ENCODE measurements around the gene FKBP1A.

Gene FKBP1A

DNA sequence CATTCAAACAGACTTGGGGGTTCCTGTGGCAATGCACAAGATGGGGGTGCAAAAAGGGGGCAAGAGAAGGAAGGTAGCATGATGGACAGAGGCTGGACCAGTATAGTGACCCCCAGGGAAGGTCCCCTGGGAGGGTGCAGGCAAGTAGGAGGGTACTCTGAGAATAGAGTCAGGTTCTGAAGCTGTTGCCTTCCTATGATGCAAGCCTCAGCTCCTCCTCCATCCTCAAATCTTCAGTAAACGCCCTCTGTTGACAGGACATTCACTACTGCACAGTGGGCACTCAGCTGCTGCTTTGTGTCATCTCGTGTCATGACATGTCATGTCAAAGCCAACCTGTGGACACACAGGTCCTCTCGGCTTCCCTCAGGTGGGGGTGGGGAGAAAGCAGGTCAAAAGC lies 58.1 kb downstream of the FKBP1A start:
- no peak for DNase-seq (ENCODE audit: low read depth in 2 of 3, low spot score in 2 of 3)

DNA sequence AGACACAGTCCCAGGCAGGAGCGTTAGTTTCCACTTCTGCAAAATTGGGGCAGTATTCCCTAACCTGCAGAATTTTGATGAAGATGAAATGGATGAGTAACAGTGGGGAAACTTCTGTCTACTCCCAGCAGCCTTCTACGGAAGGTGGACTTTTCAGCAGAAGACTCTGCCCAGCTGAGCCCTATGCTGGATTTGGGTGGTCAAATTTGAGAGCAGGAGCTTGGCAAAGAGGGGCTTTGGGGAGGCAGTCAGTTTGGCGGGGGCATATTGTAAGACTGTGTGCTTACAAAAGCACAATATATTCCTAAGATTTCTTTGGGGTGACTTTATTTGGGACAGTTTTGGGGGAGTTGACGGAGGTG lies 58.5 kb downstream of the FKBP1A start:
- DNase-seq (ENCODE audit: low read depth in 2 of 3, low spot score in 2 of 3), result no peak

DNA sequence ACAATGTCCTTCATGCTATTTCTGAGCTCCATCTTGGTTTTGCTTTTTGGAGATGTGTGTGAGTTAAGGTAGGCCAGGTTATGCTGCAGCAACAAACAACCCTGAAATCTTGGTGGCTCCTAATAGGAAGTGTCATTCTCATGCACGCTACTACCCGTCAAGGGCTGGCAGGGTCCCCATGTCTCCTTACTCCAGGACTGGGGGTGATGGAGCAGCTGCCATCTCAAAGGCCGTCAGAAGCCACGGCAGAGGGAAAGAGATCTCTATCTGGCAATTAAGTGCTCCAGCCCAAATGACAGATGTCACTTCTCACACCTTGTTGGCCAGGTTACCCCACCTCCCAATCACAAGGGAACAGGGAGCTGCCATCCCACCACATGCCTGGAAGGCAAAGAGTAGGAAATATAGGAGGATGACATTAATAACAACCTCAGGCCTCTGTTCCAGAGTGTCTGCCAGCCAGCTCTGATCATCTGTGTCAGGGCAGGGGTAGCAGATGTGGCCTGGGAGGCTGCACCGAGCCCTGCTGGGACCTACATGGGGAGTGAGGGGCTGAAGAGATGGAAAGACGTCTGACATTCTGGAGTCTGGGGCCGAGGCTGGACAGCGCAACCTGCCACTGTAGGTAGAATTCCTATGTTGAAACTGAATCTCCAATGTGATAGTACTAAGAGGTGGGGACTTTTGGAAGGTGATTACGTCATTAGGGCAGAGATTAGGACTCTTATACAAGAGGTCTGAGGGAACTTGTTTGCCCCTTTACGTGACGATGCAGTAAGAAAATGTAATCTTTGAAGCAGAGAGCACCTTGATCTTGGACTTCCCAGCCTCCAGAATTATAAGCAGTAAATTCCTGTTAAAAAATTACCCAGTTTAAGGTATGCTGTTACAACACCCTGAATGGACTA lies 59.1 kb downstream of the FKBP1A start:
- no peak for DNase-seq (ENCODE audit: low read depth in 2 of 3, low spot score in 2 of 3)

DNA sequence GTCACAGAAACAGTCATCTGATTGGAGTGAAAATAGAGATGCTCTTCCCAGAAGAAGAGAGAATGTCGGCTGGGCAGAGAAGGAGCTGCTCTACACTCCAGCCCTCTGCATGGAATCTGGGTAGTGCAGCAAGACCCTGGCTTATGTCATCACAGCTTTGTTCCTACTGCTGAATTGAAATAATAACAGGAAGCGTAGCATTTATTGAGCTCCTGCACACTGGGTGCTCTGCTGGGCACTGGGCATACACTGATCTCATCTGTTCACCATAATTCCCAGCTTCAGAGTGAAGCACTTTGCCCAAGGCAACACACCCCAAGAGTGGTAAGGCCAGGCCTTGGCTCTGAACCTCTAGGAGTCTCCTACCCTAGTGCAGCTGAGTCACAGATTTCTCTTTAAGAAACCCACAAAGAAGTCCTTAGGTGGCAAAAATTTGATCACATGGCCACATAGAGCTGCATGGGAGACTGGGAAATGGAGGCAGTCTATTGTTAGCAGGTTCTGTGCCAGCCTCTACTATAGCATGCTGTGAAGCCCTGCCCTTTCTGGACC lies 60.0 kb downstream of the FKBP1A start:
- DNase-seq (ENCODE audit: low read depth in 2 of 3, low spot score in 2 of 3), result no peak

DNA sequence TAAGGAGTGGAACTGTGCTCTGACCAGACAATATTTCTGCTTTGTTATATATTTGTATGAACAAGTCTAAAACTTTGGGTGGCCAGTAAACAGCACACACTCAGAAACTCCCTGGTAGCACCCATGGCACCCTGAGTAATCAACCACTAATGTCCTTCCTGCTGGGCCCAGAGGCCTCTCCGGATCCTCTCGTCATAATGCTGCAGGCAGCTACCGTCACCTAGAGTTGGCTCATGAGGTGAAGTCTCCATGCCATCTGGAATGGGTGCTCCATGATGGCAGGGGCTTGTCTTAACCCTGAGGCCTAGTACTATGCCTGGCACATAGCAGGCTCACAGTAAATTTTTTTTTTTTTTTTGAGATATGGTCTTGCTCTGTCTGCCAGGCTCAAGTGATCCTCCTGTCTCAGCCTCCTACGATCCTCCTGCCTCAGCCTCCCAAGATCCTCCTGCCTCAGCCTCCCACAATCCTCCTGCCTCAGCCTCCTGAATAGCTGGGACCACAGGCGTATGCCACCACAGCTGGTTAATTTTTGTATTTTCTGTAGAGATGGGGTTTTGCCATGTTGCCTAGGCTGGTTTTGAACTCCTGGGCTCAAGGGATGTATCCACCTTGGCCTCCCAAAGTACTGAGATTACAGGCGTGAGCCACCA lies 60.9 kb downstream of the FKBP1A start:
- DNase-seq (ENCODE audit: low read depth in 2 of 3, low spot score in 2 of 3), result no peak

DNA sequence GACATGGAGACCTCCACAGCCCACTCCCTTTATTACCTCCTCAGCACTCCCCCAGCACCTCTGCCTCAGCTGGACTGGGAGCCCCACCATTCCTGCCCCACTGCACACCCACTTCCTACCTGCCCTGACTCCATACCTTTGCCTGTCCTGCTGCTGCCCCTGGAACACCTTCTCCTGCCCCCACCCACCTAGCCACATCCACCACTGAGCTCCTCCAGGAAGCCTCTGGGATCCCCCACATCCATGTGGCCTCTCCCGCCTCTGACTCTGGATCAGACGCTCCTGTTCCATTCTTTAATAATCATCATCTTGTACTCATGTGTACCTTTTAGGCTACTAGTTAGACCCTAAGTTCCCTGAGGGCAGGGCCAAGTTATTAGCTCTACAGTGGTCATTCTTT lies 61.8 kb downstream of the FKBP1A start:
- DNase-seq (ENCODE audit: low read depth in 2 of 3, low spot score in 2 of 3), result no peak

DNA sequence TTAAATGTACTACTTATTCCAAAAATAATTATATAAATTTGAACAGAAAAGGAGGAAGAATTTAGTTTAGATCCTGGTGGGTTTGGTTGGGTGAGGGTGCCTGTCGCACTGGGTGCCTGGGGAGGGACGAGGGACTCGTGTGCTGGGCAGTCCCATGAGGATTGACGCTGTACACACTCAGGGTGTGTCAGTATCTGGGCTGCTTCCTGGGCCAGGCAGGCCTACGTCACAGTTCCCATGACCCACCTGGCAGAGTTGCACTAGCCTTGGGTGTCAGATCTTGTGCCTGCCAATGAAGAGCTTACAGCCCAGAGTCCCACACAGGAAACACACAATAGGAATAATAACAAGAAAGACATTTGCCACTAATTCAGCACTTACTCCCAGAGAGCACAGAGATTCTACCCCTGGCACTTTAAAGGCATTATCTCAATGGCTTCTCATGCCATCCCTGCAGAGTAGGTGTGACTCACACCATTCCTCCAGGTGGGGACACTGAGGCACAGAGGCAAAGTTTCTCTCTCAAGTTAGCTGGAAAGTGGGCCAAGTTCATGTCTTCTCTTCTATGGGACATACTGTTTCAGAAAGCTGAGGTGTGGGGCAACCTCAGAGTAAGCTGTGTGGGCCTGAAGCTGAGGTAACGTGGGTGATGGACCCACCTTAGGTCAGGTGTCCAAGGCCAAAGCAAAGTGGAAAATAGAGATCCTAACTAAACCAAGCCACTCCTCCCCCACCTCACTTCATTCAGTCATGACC lies 62.6 kb downstream of the FKBP1A start:
- DNase-seq (ENCODE audit: low read depth in 2 of 3, low spot score in 2 of 3), result no peak

DNA sequence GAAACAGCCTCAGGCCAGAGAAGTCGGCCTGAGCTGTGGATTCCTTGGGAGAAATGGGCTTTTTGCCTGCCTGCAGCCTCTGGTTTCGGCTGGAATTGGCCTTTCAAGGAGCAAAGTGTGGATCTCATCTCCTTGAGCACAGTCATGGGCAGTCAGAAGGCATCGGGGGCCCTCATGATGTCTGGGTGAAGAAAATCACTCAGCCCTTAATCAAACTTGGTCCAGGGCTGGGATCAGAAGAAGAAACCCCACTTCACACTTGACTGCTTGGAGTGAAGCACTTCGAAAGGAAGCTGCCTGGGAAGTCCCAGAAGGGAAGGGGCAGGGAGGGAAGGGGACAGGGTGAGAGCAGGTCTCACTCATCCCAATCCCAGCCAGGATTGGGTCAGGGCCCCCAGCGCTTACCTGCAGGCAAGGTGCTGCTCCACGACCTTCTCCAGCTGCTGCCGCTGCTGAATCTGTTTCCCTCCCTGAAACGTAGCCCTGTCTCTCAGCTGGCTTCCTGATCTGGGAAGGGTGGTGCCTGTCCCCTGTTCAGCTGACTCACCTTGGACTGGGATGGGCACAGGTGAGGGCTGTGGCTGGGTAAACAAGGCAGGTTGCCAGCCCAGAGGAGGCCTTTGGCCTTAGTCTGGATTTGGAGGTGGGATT lies 64.0 kb downstream of the FKBP1A start, which contains the start of gene SDCBP2:
SDCBP2 (minus strand) TSS at position 460 of the 651 bp plus-strand sequence. CDS start 8,723 bp downstream, outside the sequence.
- no peak for DNase-seq (ENCODE audit: low read depth in 2 of 3, low spot score in 2 of 3)

DNA sequence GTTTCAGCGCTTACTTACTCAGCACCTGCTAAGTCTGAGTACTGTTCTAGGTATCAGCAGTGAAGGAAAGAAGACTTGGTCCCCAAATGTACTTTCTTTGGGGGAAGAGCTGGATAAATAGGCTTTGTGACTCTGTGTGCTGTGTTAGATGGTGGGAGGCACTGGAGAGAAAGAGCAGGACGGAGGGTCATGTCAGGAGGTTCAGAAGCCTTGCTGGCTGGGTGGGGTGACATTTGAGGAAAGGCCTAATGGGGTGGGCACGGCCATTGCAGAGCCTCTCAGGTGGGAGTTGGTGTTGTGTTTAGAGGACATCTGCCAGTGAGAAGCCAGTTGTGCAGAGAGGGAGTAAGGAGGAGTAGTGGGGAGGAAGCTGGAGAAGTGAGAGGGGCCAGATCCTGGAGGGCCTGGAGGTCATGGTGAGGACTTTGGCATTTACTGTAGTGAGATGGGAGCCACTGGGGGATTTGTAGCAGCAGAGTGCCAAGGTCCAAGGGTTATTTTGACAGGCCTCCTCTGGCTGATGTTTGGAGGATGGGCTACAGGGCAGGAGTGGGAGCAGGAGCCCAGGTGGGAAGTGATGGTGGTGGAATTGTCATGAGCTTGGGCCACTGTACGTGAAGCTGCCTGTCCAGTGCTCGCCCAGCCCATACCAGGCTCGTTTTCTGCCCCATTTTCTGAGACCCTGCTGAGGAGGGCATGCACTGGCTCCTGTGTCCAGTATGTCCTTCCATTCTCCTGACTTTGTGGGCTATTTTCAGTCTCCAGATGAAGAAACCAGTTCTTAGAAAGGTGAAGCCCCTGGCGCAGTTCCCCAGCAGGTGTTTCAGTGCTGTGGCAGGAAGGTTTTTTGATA lies 64.8 kb downstream of the FKBP1A start:
- no peak for DNase-seq (ENCODE audit: low read depth in 2 of 3, low spot score in 2 of 3)

DNA sequence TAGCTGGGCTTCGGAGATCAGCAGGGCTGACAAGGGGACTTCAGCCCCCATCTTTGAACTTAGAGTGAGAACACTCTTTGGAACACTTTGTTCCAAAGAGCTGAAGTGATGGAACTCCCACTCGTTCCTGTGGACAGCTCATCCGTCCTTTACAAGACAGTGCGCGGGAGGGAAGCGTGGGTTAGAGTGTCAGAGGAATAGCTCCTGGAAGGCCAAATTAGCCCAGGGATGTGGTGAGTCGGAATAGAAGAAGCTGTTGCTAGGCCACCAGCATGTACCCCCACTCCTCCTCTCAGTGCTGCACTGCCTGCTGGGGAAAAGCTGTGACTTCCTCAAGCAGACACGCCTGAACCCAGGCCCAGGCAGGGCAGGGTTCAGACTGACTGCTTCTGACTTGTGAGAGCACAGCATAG lies 65.6 kb downstream of the FKBP1A start:
- no peak for DNase-seq (ENCODE audit: low read depth in 2 of 3, low spot score in 2 of 3)

DNA sequence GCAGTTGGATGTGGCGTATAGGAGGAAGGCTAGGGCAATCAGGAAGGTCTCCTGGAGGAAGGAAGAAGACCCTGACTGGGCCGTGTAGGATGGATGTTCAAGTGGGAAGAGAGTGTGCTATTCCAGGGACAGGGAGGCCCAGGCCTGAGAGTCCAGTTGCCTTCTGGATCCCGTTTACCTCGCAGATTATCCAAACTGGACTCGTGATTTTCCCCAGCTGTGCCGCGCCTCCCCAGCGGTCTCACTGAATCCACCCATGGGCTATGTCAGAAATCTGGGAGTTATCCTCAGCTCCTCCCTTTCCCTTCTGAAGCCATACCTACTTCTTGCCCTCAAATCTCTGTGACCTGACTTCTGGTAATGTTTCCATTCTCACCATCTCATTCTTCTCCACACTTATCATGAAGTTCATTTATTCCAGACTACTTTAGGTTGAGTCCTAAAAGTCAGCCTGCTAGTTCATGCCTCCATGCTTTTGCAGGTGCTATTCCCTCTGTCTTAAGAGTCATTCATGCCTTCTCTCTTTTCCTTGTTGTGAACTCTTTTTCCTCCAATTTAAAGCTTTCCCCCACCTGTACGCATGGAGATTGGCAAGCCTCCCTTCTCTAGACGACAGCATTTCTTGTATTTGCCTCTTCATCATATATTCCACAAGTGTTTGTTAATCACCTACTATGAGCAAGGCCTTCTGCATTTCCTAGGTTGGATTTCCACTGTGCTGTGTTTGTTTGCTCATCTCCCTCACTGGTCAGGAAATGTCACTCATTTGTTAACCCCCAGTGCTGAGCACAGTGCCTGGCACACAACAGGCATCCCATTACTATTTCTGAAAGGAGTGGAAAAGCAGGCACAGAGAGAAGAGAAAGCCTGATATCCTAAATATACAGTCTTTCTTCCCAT lies 66.6 kb downstream of the FKBP1A start:
- DNase-seq (ENCODE audit: low read depth in 2 of 3, low spot score in 2 of 3), result no peak

DNA sequence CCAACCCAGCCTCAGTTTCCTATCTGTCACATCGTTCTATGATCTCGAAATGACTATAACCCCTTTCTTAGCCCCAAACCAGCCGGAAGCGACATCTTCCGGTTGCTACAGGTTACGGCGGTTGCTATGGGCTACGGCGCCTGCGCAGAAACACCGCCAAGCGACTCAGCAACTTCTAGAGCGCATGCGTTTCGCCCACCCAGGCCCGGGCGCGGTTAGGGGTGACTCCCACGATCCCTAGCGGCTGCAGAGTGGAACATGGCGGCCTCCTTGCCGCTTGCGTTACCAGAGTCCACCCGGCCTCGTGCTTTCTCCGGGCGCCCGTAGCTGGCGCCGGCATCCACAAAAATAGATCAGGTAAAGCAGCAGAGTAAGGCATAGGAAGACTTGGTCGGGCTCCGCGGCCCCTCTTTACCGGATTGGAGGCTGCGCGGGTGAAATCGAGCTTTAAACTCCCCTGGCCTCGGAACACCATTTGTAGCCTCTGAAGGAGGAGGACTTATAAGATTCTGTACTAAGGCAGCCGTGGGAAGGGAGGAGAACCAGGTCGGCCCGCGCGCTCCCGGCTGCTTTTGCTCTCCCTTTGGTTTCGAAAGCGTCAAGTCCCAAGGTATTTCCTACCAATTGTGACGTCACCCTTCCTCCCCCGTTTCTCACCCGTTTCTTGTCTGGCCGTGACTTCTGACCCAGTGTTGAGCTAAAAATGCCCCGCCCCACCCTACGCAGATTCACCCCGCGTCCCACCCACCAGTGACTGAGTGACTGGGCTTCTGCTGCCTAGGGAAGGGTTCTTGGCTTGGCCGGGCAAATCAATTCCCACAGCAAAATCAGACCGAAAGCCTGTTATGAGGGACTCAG lies 67.5 kb downstream of the FKBP1A start:
- DNase-seq (ENCODE audit: low read depth in 2 of 3, low spot score in 2 of 3), result peak; percentile 94 to 98 (median 97)

DNA sequence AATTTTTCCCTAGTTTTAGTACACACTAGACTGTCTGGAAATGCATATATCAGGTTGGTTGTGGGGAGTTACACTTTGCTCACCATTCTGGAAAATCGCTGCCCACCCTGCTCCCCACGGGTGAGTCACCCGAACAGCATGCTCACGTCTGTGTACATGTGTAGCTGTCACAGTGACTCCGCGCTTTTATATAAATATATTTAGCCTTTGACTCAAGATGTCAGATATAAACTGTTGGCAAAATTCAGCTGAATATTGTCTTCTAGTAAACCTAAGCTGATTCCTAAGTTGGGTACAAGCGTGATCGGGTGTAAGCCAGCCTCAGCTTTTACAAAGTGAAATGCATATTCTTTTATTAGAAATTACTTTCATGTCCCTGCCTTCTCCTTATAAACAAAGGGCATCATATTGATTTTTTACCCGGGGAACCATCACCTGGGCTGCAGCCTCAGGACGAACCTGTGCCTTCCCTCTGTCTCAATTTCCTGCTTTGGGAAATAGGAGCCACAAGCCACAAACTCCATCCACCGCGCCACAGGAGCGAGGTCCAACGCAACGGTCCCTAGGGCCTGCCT lies 68.2 kb downstream of the FKBP1A start:
- no peak for DNase-seq (ENCODE audit: low read depth in 2 of 3, low spot score in 2 of 3)

DNA sequence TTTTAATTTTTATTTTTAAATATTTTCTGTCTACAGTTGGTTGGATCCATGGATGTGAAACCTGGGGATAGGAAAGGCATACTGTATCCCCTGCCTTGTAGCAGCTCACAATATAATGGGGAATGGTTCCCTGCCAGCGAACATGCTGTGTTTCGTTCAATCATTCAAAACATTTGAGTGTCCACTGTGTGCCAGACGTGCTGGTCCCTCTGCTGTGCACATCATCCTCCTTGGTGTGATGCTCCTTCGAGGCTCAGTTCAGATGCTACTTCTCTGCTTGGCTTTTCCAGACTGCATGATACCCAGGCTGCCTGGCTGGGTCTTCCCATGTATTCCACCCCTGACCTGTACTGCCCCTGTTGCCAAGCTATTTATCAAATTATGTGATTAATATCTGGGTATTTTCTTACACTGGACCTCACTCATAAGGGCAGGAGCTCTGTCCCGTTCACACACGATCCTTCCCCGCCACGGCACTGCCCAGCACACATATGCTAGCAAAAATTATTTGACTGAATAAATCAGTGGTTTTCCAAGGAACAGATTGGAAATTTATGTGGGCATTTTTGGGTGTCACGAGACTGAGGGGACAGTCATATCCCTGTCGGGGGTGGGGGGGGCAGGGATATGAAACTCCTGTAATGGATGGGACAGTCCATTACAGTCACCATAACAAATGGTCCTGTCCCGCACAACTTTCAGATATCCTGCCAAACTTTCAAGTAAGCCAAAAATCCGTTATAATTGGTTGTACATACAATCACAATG lies 68.8 kb downstream of the FKBP1A start:
- no peak for DNase-seq (ENCODE audit: low read depth in 2 of 3, low spot score in 2 of 3)

DNA sequence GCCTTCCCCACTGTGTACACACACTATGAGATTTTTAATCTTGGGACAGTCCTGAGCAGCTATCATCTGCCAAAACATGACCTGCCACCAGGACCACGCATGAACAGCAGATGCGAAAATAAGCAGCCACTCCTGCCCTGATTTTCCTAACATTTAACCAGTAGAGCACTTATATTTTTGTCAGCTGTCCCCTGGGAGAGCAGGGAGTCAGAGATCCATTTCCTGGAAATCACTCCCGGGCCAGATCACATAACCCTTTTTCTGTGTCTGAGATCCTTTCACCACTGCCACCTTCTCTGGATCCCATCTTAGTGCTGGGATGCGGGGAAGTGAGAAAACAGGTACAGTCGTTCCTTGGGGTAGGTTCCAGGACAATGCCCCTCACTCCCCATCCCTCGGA lies 69.6 kb downstream of the FKBP1A start:
- DNase-seq (ENCODE audit: low read depth in 2 of 3, low spot score in 2 of 3), result no peak

DNA sequence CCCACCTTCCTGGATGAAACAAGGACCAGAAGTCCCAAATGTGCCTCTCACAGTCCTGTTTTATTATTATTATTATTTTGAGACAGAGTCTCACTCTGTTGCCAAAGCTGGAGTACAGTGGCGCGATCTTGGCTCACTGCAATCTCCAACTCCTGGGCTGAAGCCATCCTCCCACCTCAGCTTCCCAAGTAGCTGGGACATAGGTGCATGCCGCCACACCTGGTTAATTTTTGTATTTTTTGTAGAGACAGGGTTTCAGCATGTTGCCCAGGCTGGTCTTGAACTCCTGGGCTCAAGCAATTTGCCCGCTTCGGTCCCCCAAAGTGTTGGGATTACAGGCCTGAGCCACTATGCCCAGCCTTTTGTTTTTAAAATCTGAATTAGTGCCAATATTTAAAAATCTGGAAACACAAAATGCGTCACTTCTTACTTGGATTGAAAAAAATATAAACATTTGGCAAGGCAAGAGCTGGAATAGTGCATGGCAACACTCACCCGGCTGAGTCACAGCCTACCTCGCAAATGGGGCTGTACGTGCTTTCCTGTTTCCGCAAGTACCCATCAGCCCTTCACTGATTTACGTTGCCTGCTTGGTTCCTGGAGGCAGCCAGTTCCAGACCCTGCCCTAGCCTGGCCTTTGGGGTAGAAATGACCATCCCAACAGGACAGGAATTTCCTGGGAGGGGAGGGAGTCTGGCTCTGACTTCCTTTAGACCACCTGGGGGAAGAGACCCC lies 70.2 kb downstream of the FKBP1A start:
- DNase-seq (ENCODE audit: low read depth in 2 of 3, low spot score in 2 of 3), result no peak

DNA sequence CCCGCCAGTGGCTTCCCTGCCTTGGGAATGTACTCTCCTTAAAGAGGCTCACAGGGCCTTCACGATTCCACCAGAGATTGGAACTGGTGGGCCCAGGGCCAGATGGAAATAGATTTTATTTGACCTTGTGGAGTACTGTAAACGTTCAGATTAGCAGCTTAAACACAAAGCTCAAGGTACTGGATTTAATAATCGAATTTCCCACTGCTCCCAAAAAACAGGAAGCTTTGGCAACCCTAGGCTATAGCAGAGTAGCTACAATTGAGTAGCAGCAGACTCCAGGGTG lies 71.3 kb downstream of the FKBP1A start:
- no peak for DNase-seq (ENCODE audit: low read depth in 2 of 3, low spot score in 2 of 3)

All from activated CD8-positive, alpha-beta memory T cell treated with anti-CD3 and anti-CD28 coated beads for 48 hours (primary cell).